Activated CD8-positive, alpha-beta T cell treated with anti-CD3 and anti-CD28 coated beads for 36 hours (primary cell): ENCODE measurements around the gene CLCN3. TPM values are rescaled to one million over a fixed set of nuclear protein-coding genes. Genes with fewer than 3 reads are reported as not detected.

ENCODE experiments used
- ATAC-seq: fragments of 200-7000 bp; cut with Tn5 transposase; one replicate; pipeline ENCODE4 v1.10.0; 2021; ENCODE audit warnings: mild to moderate bottlenecking, moderate library complexity
- CTCF ChIA-PET: fragments of 350-600 bp; sonication (Branson Sonifier 250); formaldehyde crosslinking; loops from one replicate; lab custom pipeline; 2021; ENCODE audit warnings: antibody characterized with exemption; lab: Charles Lee
- POLR2A ChIA-PET: fragments of 350-600 bp; sonication (Branson Sonifier 250); formaldehyde crosslinking; loops from one replicate; lab custom pipeline; 2021; ENCODE audit warnings: antibody characterized with exemption; lab: Charles Lee
- DNase-seq: peaks from one replicate; pipeline ENCODE4 v3.0.0-alpha.2; 2020
- H3K27ac Mint-ChIP-seq: one replicate; pipeline ENCODE4 v1.8.0; 2021; ENCODE audit warnings: mild to moderate bottlenecking, mixed read lengths
- H3K27me3 Mint-ChIP-seq: one replicate; pipeline ENCODE4 v1.8.0; 2021; ENCODE audit warnings: mixed read lengths
- H3K36me3 Mint-ChIP-seq: one replicate; pipeline ENCODE4 v1.8.0; 2021; ENCODE audit warnings: low read depth, mixed read lengths
- H3K4me1 Mint-ChIP-seq: one replicate; pipeline ENCODE4 v1.8.0; 2021; ENCODE audit warnings: low read depth, mixed read lengths
- H3K4me3 Mint-ChIP-seq: one replicate; pipeline ENCODE4 v1.8.0; 2021; ENCODE audit warnings: mild to moderate bottlenecking, moderate library complexity, mixed read lengths
- H3K9me3 Mint-ChIP-seq: one replicate; pipeline ENCODE4 v1.8.0; 2021; ENCODE audit warnings: mixed read lengths
- CTCF ChIP-seq: fragments of 200-600 bp; IDR thresholded peaks from one replicate; pipeline ENCODE4 v1.8.0; 2022; ENCODE audit warnings: antibody characterized with exemption, mild to moderate bottlenecking
- intact Hi-C: fragments of 100-400 bp; cut with micrococcal nuclease; formaldehyde crosslinking; loops from one replicate; pipeline ENCODE4 v1.10.0; 2022
- total RNA-seq, 2 experiments: library from RNA; stranded (reverse); gene quantifications; one replicate each; pipeline ENCODE4 v1.2.3, GENCODE V29; 2021

Gene CLCN3
- total RNA-seq, 2 experiments from 2014 or later: 18.5 to 21.6 TPM

GRCh38 chr4:169715826-169716225 is 95.4 kb downstream of the CLCN3 start:
- DNase-seq (no peak), ATAC-seq (no peak)
- Mint-ChIP-seq H3K4me3 (no peak overlapping the region), H3K9me3 (no peaks in the 10 kb centered on the region), H3K36me3 (peaks cover 17% of the 10 kb centered on the region), H3K4me1 (peaks cover 2% of the 10 kb centered on the region), H3K27ac (no peak overlapping the region), H3K27me3 (no peaks in the 10 kb centered on the region)
- POLR2A ChIA-PET: no interaction called here
- no peak for TF ChIP-seq CTCF
- intact Hi-C loops: no loop called here
- CTCF ChIA-PET: interaction anchor here (1.4 kb wide), 1 partner anchor 150 kb away, joined by 3 read pairs; no protein-coding TSS in a partner anchor

GRCh38 chr4:169716677-169717076 is 96.3 kb downstream of the CLCN3 start:
- no peak overlapping the region for H3K4me3 Mint-ChIP-seq
- DNase-seq: no peak
- ATAC-seq: no peak
- TF ChIP-seq CTCF: no peak
- H3K27me3 Mint-ChIP-seq: no peaks in the 10 kb centered on the region
- intact Hi-C loops: no loop called here
- H3K36me3 Mint-ChIP-seq: peaks cover 17% of the 10 kb centered on the region
- CTCF ChIA-PET: interaction anchor here (0.9 kb wide), 1 partner anchor 103 kb away, joined by 4 read pairs; no protein-coding TSS in a partner anchor
- peaks cover 2% of the 10 kb centered on the region for H3K4me1 Mint-ChIP-seq
- H3K9me3 Mint-ChIP-seq: no peaks in the 10 kb centered on the region
- POLR2A ChIA-PET: no interaction called here
- H3K27ac Mint-ChIP-seq: no peak overlapping the region

- H3K36me3 Mint-ChIP-seq: peaks cover 14% of the 10 kb centered on the region
- TF ChIP-seq CTCF: no peak
- no peaks in the 10 kb centered on the region for H3K27me3 Mint-ChIP-seq
- no peak overlapping the region for H3K27ac Mint-ChIP-seq
- H3K4me3 Mint-ChIP-seq: no peak overlapping the region
- peaks cover 2% of the 10 kb centered on the region for H3K4me1 Mint-ChIP-seq
- POLR2A ChIA-PET: no interaction called here
- CTCF ChIA-PET: interaction anchor here (0.5 kb wide), 1 partner anchor 32 kb away, joined by 3 read pairs; no protein-coding TSS in a partner anchor
- no peak for DNase-seq
- no peak for ATAC-seq
- intact Hi-C loops: no loop called here
- no peaks in the 10 kb centered on the region for H3K9me3 Mint-ChIP-seq
Measured at GRCh38 chr4:169720529-169720928, 100.2 kb downstream of the CLCN3 start.

GRCh38 chr4:169723207-169723965 is 103.0 kb downstream of the CLCN3 start:
- Mint-ChIP-seq H3K27me3 (no peaks in the 10 kb centered on the region), H3K4me1 (peaks cover 2% of the 10 kb centered on the region), H3K4me3 (no peak overlapping the region), H3K36me3 (peaks cover 10% of the 10 kb centered on the region), H3K9me3 (no peaks in the 10 kb centered on the region), H3K27ac (no peak overlapping the region)
- intact Hi-C loops: no loop called here
- ChIA-PET POLR2A (interaction anchor here (0.6 kb wide), 1 partner anchor 102 kb away, joined by 3 read pairs; no protein-coding TSS in a partner anchor), CTCF (interaction anchor here (1.5 kb wide), 1 partner anchor 12 kb away, joined by 4 read pairs; no protein-coding TSS in a partner anchor)
- ATAC-seq (no peak), DNase-seq (peak; percentile 16)
- no peak for TF ChIP-seq CTCF

GRCh38 chr4:169724260-169724659 is 103.9 kb downstream of the CLCN3 start:
- H3K27ac Mint-ChIP-seq: no peak overlapping the region
- H3K4me1 Mint-ChIP-seq: peaks cover 2% of the 10 kb centered on the region
- no peak for ATAC-seq
- peaks cover 14% of the 10 kb centered on the region for H3K36me3 Mint-ChIP-seq
- H3K4me3 Mint-ChIP-seq: no peak overlapping the region
- ChIA-PET POLR2A (no interaction called here), CTCF (interaction anchor here (1.5 kb wide), 1 partner anchor 11 kb away, joined by 4 read pairs; no protein-coding TSS in a partner anchor)
- no peaks in the 10 kb centered on the region for H3K27me3 Mint-ChIP-seq
- intact Hi-C loops: no loop called here
- TF ChIP-seq CTCF: no peak
- DNase-seq: no peak
- no peaks in the 10 kb centered on the region for H3K9me3 Mint-ChIP-seq
